ENCODE results near the gene AIM2.

The AIM2 gene, protein sequence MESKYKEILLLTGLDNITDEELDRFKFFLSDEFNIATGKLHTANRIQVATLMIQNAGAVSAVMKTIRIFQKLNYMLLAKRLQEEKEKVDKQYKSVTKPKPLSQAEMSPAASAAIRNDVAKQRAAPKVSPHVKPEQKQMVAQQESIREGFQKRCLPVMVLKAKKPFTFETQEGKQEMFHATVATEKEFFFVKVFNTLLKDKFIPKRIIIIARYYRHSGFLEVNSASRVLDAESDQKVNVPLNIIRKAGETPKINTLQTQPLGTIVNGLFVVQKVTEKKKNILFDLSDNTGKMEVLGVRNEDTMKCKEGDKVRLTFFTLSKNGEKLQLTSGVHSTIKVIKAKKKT

DNA sequence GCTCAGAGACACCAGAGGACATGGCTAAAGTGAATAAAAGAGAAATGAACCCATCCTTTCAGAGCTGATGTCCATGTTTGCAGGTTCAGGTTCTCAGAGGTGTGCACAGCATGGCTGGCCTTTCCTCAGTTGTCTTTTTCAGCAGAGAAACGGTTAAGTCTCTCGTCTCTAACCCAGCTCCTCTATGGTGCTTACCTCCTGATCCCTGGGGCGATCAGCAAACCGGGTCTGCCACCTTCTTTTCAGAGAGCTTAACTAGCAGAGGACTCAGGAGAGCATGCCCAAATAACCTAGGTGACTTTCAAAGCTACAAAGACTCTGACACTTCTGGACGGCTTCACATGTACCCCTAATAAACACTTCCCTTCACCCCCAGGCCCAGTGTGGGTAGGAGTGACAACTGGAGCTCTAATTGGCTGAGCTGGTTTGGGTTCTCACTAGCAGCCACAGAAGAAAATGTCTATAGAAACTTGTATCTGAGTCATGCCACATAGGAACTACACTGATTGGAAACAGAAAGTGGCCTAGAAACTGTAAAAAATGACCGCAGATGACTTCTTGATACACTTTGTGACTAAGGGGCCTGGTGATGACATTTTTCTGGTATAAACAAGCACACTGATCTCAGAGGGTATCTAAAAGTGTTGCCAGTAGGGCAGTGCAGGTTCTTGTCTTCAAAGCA lies at the start of gene AIM2:
AIM2 (minus strand) TSS at position 329 of the 682 bp plus-strand sequence. CDS start 3,267 bp downstream, outside the sequence.
- Histone ChIP-seq H3K4me3 (ENCODE audit: insufficient read depth, low read length, poor library complexity, severe bottlenecking) (peak within 1 kb of the TSS; percentile 92), H3K9me3 (ENCODE audit: insufficient read depth, low read length) (no peaks in the 10 kb centered on the region), H3F3A (ENCODE audit: insufficient read depth) (peaks cover 44% of the 10 kb centered on the region), H3K27ac (ENCODE audit: low read depth, low read length) (peak within 1 kb of the TSS; percentile 100), H4K20me1 (ENCODE audit: low read depth, low read length) (no peaks in the 10 kb centered on the region), H2AFZ (ENCODE audit: low read depth, low read length, severe bottlenecking) (peak within 1 kb of the TSS; percentile 90), H3K27me3 (ENCODE audit: low read length) (no peaks in the 10 kb centered on the region), H3K4me2 (ENCODE audit: low read depth, low read length, poor library complexity, severe bottlenecking) (peak within 1 kb of the TSS; percentile 98), H3K9me2 (replicated peaks; ENCODE audit: insufficient read depth, low read length) (no peaks in the 10 kb centered on the region), H3K36me3 (ENCODE audit: low read length) (no peaks in the 10 kb centered on the region), H3K9ac (ENCODE audit: low read length) (peak within 1 kb of the TSS; percentile 83), H3K79me2 (ENCODE audit: insufficient read depth, low read length) (peaks cover 49% of the 10 kb centered on the region)
- TF ChIP-seq, protein P1, sequence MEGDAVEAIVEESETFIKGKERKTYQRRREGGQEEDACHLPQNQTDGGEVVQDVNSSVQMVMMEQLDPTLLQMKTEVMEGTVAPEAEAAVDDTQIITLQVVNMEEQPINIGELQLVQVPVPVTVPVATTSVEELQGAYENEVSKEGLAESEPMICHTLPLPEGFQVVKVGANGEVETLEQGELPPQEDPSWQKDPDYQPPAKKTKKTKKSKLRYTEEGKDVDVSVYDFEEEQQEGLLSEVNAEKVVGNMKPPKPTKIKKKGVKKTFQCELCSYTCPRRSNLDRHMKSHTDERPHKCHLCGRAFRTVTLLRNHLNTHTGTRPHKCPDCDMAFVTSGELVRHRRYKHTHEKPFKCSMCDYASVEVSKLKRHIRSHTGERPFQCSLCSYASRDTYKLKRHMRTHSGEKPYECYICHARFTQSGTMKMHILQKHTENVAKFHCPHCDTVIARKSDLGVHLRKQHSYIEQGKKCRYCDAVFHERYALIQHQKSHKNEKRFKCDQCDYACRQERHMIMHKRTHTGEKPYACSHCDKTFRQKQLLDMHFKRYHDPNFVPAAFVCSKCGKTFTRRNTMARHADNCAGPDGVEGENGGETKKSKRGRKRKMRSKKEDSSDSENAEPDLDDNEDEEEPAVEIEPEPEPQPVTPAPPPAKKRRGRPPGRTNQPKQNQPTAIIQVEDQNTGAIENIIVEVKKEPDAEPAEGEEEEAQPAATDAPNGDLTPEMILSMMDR (IDR thresholded peaks at IDR 0.05; ENCODE audit: insufficient read depth, low read length, poor library complexity, severe bottlenecking) = no peak
- no peak for TF ChIP-seq EZH2phosphoT487 (conservative IDR thresholded peaks at IDR 0.05; ENCODE audit: low read length)

DNA sequence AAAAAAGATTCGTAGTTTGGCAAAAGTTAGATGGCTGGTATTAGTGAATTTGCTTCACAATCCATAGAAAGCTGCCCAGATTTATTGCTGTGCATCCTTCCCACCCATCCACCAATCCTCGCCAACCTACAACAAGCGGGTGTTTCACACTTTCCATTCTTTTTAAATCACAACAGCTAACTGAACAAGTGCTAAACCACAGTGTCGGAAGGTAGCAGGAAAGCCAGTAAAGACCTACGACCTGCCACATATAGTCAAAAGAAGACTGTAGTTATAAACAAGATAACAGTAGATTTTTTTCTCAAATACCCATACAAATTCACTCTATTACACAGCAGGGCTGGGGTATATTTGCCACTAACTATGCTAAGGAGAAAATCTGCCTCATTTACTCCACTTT lies 47.0 kb upstream of the AIM2 start:
- no peaks in the 10 kb centered on the region for H3F3A ChIP-seq (ENCODE audit: insufficient read depth)
- no peak overlapping the region for H3K4me2 ChIP-seq (ENCODE audit: low read depth, low read length, poor library complexity, severe bottlenecking)
- H3K9me3 ChIP-seq (ENCODE audit: insufficient read depth, low read length) = no peaks in the 10 kb centered on the region
- H3K4me3 ChIP-seq (ENCODE audit: insufficient read depth, low read length, poor library complexity, severe bottlenecking) = no peak overlapping the region
- no peaks in the 10 kb centered on the region for H3K79me2 ChIP-seq (ENCODE audit: insufficient read depth, low read length)
- H4K20me1 ChIP-seq (ENCODE audit: low read depth, low read length) = no peaks in the 10 kb centered on the region
- no peak overlapping the region for H3K27ac ChIP-seq (ENCODE audit: low read depth, low read length)
- no peaks in the 10 kb centered on the region for H3K27me3 ChIP-seq (ENCODE audit: low read length)
- H3K9ac ChIP-seq (ENCODE audit: low read length) = no peak overlapping the region
- no peaks in the 10 kb centered on the region; the same call in 1 of the 2 replicates for H3K9me2 ChIP-seq (replicated peaks; ENCODE audit: insufficient read depth, low read length)
- H3K36me3 ChIP-seq (ENCODE audit: low read length) = no peaks in the 10 kb centered on the region
- TF ChIP-seq EZH2phosphoT487 (conservative IDR thresholded peaks at IDR 0.05; ENCODE audit: low read length) = no peak
- TF ChIP-seq, protein P1 (IDR thresholded peaks at IDR 0.05; ENCODE audit: insufficient read depth, low read length, poor library complexity, severe bottlenecking) = no peak
- no peak overlapping the region for H2AFZ ChIP-seq (ENCODE audit: low read depth, low read length, severe bottlenecking)

DNA sequence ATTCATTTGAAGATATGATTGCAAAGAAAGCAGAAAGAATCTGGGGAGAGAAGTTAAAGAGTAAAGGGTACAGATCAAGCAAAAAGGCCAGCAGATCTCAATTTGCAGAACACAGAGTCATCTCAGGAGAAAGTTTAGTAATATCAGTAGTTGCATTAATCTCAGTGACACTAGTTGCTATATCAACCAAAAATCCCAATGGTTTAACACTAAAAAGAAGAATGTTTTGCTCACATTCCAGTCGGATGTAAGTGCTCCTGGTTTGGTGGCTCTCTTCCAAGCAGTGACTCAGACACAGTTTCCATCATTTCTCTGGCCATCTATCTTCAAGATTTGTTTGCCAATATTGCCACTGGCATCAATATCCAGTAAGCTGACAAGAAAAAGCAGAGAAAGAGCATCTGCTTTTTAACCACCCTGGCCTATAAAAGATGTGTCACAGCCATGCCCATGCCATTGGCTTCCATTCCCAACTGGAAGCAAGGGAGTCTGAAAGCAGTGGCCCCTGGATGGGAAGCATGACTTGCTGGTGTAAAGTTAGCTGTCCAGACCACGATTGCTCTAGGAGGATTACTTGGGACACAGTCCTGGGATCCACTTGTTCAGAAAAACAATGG lies 45.5 kb upstream of the AIM2 start:
- Histone ChIP-seq H3K4me2 (ENCODE audit: low read depth, low read length, poor library complexity, severe bottlenecking) (no peak overlapping the region), H3K27me3 (ENCODE audit: low read length) (no peaks in the 10 kb centered on the region), H3F3A (ENCODE audit: insufficient read depth) (no peaks in the 10 kb centered on the region), H3K27ac (ENCODE audit: low read depth, low read length) (no peak overlapping the region), H4K20me1 (ENCODE audit: low read depth, low read length) (no peaks in the 10 kb centered on the region), H3K36me3 (ENCODE audit: low read length) (no peaks in the 10 kb centered on the region), H3K79me2 (ENCODE audit: insufficient read depth, low read length) (no peaks in the 10 kb centered on the region), H3K9me3 (ENCODE audit: insufficient read depth, low read length) (no peaks in the 10 kb centered on the region), H3K4me3 (ENCODE audit: insufficient read depth, low read length, poor library complexity, severe bottlenecking) (no peak overlapping the region), H2AFZ (ENCODE audit: low read depth, low read length, severe bottlenecking) (no peak overlapping the region), H3K9me2 (replicated peaks; ENCODE audit: insufficient read depth, low read length) (no peaks in the 10 kb centered on the region; the same call in 1 of the 2 replicates), H3K9ac (ENCODE audit: low read length) (no peak overlapping the region)
- TF ChIP-seq, protein P1 (IDR thresholded peaks at IDR 0.05; ENCODE audit: insufficient read depth, low read length, poor library complexity, severe bottlenecking) = no peak
- TF ChIP-seq EZH2phosphoT487 (conservative IDR thresholded peaks at IDR 0.05; ENCODE audit: low read length) = no peak
